Keratinocyte (primary cell): ENCODE results near the gene CPED1. TPM values are rescaled to one million over a fixed set of nuclear protein-coding genes. Genes with fewer than 3 reads are reported as not detected.

ENCODE experiments used
- DNase-seq: peaks from one replicate; pipeline ENCODE4 v3.0.0-alpha.2; 2011; ENCODE audit warnings: low read depth, missing footprints, low spot score
- FAIRE-seq: peaks from 2 replicates; lab custom pipeline; 2011; peaks lifted over from hg19 to GRCh38; lab: Jason Lieb, UNC
- H2AFZ ChIP-seq: 2 replicates; pipeline ENCODE4 v1.6.0; 2012; ENCODE audit warnings: low read length, control low read depth, inconsistent platforms; ENCODE audit not compliant: control insufficient read depth
- H3K27ac ChIP-seq: 2 replicates; pipeline ENCODE4 v1.5.1; 2011; ENCODE audit warnings: low read length; ENCODE audit not compliant: control insufficient read depth, insufficient read depth
- H3K27me3 ChIP-seq: 3 replicates; pipeline ENCODE4 v1.6.0; 2011; ENCODE audit warnings: low read length; ENCODE audit not compliant: control insufficient read depth, insufficient read depth; ENCODE audit errors: extremely low read depth
- H3K36me3 ChIP-seq, 2 experiments: 2 replicates in 1 of 2; 3 replicates in 1 of 2; pipeline ENCODE4 v1.5.1; 2011; ENCODE audit warnings: low read length in 2 of 2, mild to moderate bottlenecking in 1 of 2; ENCODE audit not compliant: control insufficient read depth in 2 of 2, insufficient read depth in 2 of 2; ENCODE audit errors: extremely low read depth in 1 of 2
- H3K4me1 ChIP-seq: 3 replicates; pipeline ENCODE4 v1.5.1; 2011; ENCODE audit warnings: low read length; ENCODE audit not compliant: control insufficient read depth, insufficient read depth; ENCODE audit errors: extremely low read depth
- H3K4me2 ChIP-seq: 3 replicates; pipeline ENCODE4 v1.6.0; 2011; ENCODE audit warnings: low read depth, low read length; ENCODE audit not compliant: control insufficient read depth, insufficient read depth; ENCODE audit errors: extremely low read depth
- H3K4me3 ChIP-seq, 3 experiments: fragments of 200-600 bp in 1 of 3; sonication (generic) in 1 of 3; 2 replicates in 2 of 3; 3 replicates in 1 of 3; pipeline ENCODE4 v1.5.1; 2011 to 2016; ENCODE audit warnings: low read length in 3 of 3, mild to moderate bottlenecking in 3 of 3, control low read depth in 2 of 3, inconsistent platforms in 1 of 3, low read depth in 1 of 3, mixed read lengths in 1 of 3, mixed run types in 1 of 3, moderate library complexity in 1 of 3; ENCODE audit not compliant: control insufficient read depth in 2 of 3, insufficient read depth in 2 of 3; ENCODE audit errors: extremely low read depth in 1 of 3
- H3K79me2 ChIP-seq: 2 replicates; pipeline ENCODE4 v1.6.0; 2012; ENCODE audit warnings: low read length; ENCODE audit not compliant: control insufficient read depth, insufficient read depth
- H3K9ac ChIP-seq: 3 replicates; pipeline ENCODE4 v1.6.0; 2011; ENCODE audit warnings: low read length; ENCODE audit not compliant: control insufficient read depth, insufficient read depth; ENCODE audit errors: extremely low read depth
- H3K9me1 ChIP-seq: 3 replicates; pipeline ENCODE4 v1.6.0; 2011; ENCODE audit warnings: low read length; ENCODE audit not compliant: control insufficient read depth, insufficient read depth; ENCODE audit errors: extremely low read depth
- H3K9me3 ChIP-seq: 2 replicates; pipeline ENCODE4 v1.5.1; 2012; ENCODE audit warnings: low read depth, low read length; ENCODE audit not compliant: control insufficient read depth
- H4K20me1 ChIP-seq: 3 replicates; pipeline ENCODE4 v1.6.0; 2011; ENCODE audit warnings: low read length; ENCODE audit not compliant: control insufficient read depth, insufficient read depth; ENCODE audit errors: extremely low read depth
- EZH2 ChIP-seq: IDR thresholded peaks from one replicate; pipeline ENCODE4 v1.6.1; 2012; ENCODE audit warnings: inconsistent platforms, mild to moderate bottlenecking, low read length, moderate library complexity
- dilution Hi-C: fragments of 300-500 bp; cut with MboI; formaldehyde crosslinking; loops from one replicate; pipeline ENCODE4 v1.7.0; 2020; ENCODE audit warnings: low sequenced_read_pairs; ENCODE audit not compliant: extremely low pct_ligation_motif_present
- polyA plus RNA-seq, 5 experiments: library from polyadenylated mRNA; depleted of rRNA in 3 of 5; stranded (reverse) in 3 of 5; stranded (forward) in 1 of 5; unstranded in 1 of 5; fragments of >200 nt; gene quantifications; 1 replicate in 1 of 5; 2 replicates in 3 of 5; 3 replicates in 1 of 5; pipeline versions ENCODE4 v1.2.1 to v1.2.3, GENCODE V29; 2011 to 2012; ENCODE audit warnings: missing spikeins in 2 of 5, low read depth in 1 of 5, low replicate concordance in 1 of 5
- TF ChIP-seq, protein P1 (sequence below), 3 experiments: IDR thresholded peaks in 1 of 3; conservative IDR thresholded peaks in 1 of 3; optimal IDR thresholded peaks in 1 of 3; 2 replicates in 2 of 3; 3 replicates in 1 of 3; pipeline versions ENCODE3 to v1.5.1; 2011; ENCODE audit warnings: low read length in 3 of 3, mild to moderate bottlenecking in 3 of 3, moderate library complexity in 2 of 3, control low read depth in 1 of 3, inconsistent platforms in 1 of 3; ENCODE audit not compliant: insufficient read depth in 2 of 3; ENCODE audit errors: extremely low read depth in 1 of 3

Gene CPED1
- polyA plus RNA-seq, 1 donor (not counting 4 experiments of a cell fraction or from before 2014, with no cell fraction given): 0.62 TPM

DNA sequence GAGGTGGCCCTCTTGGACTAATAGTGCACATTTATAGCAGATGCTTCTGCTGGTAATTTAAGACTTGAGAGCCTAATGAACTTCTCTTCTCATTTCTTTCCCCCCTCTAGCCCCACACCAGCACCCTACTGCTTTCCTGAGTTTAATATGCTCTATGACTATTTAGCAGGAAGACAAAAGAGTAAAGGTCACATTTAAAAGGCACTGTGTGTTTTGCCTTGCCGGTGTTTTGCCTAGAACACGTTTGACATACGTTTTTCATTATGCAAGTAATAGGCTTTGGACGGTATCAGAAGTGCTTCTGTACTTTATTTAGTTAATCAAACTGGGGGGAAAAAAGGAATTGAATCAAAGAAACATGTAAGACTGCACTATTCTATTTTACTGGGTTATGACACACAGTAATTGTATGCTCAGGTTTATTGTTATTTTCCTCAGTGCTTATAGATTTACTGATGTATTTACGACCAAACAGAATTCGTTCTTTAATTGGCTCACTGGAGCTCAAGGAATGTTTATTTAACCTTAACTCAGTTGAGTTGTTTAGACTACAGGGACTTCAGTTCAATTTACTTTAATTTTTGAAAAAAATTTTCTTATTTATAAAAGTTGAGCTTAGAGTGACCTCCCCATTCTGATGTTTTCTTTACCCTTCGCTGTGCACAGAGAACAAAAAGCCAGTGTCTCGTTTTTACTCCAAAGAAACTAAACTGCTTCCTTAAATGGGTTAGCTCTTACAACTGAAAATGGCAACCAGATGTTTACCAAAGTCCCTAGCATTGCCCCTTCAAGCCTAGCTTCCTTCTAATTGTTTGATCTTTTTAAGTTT, 35.4 kb downstream of the CPED1 start:
- H3K9me3 ChIP-seq: no peaks in the 10 kb centered on the region
- H3K4me1 ChIP-seq: no peaks in the 10 kb centered on the region
- no peak overlapping the region for H3K9ac ChIP-seq
- DNase-seq (no peak), FAIRE-seq (no peak)
- H3K9me1 ChIP-seq: no peaks in the 10 kb centered on the region
- no peaks in the 10 kb centered on the region for H3K36me3 ChIP-seq
- dilution Hi-C loops: no loop called here
- no peaks in the 10 kb centered on the region for H4K20me1 ChIP-seq
- no peak overlapping the region for H3K27ac ChIP-seq
- no peaks in the 10 kb centered on the region for H3K27me3 ChIP-seq
- H3K4me3 ChIP-seq: no peak overlapping the region
- TF ChIP-seq, protein P1, sequence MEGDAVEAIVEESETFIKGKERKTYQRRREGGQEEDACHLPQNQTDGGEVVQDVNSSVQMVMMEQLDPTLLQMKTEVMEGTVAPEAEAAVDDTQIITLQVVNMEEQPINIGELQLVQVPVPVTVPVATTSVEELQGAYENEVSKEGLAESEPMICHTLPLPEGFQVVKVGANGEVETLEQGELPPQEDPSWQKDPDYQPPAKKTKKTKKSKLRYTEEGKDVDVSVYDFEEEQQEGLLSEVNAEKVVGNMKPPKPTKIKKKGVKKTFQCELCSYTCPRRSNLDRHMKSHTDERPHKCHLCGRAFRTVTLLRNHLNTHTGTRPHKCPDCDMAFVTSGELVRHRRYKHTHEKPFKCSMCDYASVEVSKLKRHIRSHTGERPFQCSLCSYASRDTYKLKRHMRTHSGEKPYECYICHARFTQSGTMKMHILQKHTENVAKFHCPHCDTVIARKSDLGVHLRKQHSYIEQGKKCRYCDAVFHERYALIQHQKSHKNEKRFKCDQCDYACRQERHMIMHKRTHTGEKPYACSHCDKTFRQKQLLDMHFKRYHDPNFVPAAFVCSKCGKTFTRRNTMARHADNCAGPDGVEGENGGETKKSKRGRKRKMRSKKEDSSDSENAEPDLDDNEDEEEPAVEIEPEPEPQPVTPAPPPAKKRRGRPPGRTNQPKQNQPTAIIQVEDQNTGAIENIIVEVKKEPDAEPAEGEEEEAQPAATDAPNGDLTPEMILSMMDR (optimal IDR thresholded peaks at IDR 0.05 in 1 of 3, IDR thresholded peaks at IDR 0.05 in 1 of 3, conservative IDR thresholded peaks at IDR 0.05 in 1 of 3; ENCODE audit: extremely low read depth in 1 of 3, insufficient read depth in 2 of 3, low read length in 3 of 3): no peak
- no peak for TF ChIP-seq EZH2
- no peak overlapping the region for H3K4me2 ChIP-seq
- H2AFZ ChIP-seq: no peak overlapping the region
- H3K79me2 ChIP-seq: no peaks in the 10 kb centered on the region

DNA sequence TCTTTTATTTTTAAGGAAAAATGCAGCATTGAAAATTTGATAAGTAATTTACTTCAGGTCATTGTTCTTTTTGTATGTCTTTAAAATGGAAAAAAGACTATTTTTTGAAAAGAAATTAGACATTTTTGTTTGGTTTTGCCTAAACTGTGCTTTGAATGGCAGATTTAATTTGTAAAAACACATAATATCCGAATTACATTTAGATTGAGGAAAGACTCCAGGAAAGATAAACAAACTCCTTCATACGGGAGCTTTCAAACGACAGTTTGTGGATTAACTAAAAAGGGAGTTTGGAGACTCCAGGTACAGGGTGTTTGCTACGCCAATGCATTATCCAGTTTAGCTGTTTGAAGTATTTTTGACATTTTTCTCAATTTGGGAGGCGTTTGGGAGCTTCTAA, 36.1 kb downstream of the CPED1 start:
- DNase-seq: no peak
- no peaks in the 10 kb centered on the region for H3K9me1 ChIP-seq
- H3K79me2 ChIP-seq: no peaks in the 10 kb centered on the region
- H3K4me3 ChIP-seq: no peak overlapping the region
- no peak overlapping the region for H3K9ac ChIP-seq
- no peaks in the 10 kb centered on the region for H3K27me3 ChIP-seq
- no peak for FAIRE-seq
- TF ChIP-seq, protein P1 (optimal IDR thresholded peaks at IDR 0.05 in 1 of 3, IDR thresholded peaks at IDR 0.05 in 1 of 3, conservative IDR thresholded peaks at IDR 0.05 in 1 of 3; ENCODE audit: extremely low read depth in 1 of 3, insufficient read depth in 2 of 3, low read length in 3 of 3): no peak
- TF ChIP-seq EZH2: no peak
- H2AFZ ChIP-seq: no peak overlapping the region
- dilution Hi-C loops: no loop called here
- H3K36me3 ChIP-seq: no peaks in the 10 kb centered on the region
- H4K20me1 ChIP-seq: no peaks in the 10 kb centered on the region
- H3K27ac ChIP-seq: no peak overlapping the region
- H3K4me1 ChIP-seq: no peaks in the 10 kb centered on the region
- H3K4me2 ChIP-seq: no peak overlapping the region
- no peaks in the 10 kb centered on the region for H3K9me3 ChIP-seq
